Mammary epithelial cell (primary cell): Measurements from ENCODE around the gene COL4A2.

Experiments
- CTCF ChIP-seq, 2 donors: IDR thresholded peaks in 1 of 2; conservative IDR thresholded peaks in 1 of 2; 2 replicates each; pipeline ENCODE4 v1.5.1; 2011 to 2012; ENCODE audit warnings: inconsistent platforms in 2 of 2, low read length in 2 of 2, mild to moderate bottlenecking in 2 of 2, control low read depth in 1 of 2, low read depth in 1 of 2; ENCODE audit not compliant: insufficient read depth in 1 of 2; ENCODE audit errors: extremely low read depth in 1 of 2
- EZH2 ChIP-seq: IDR thresholded peaks from 2 replicates; pipeline ENCODE4 v1.6.1; 2012; ENCODE audit warnings: low read length, inconsistent platforms, borderline replicate concordance

- no peak for TF ChIP-seq CTCF (conservative IDR thresholded peaks at IDR 0.05 in 1 of 2, IDR thresholded peaks at IDR 0.05 in 1 of 2; ENCODE audit: extremely low read depth in 1 of 2, insufficient read depth in 1 of 2, low read depth in 1 of 2, low read length in 2 of 2)
- no peak for TF ChIP-seq EZH2
These were observed 99.9 kb downstream of the COL4A2 start for GRCh38 chr13:110407021-110407420.
